ENCODE data around the gene ARMC5. TPM values are rescaled to one million over a fixed set of nuclear protein-coding genes. Genes with fewer than 3 reads are reported as not detected.

The ARMC5 gene
- total RNA-seq, 1 donor from 2014 or later, result 11.5 TPM

DNA sequence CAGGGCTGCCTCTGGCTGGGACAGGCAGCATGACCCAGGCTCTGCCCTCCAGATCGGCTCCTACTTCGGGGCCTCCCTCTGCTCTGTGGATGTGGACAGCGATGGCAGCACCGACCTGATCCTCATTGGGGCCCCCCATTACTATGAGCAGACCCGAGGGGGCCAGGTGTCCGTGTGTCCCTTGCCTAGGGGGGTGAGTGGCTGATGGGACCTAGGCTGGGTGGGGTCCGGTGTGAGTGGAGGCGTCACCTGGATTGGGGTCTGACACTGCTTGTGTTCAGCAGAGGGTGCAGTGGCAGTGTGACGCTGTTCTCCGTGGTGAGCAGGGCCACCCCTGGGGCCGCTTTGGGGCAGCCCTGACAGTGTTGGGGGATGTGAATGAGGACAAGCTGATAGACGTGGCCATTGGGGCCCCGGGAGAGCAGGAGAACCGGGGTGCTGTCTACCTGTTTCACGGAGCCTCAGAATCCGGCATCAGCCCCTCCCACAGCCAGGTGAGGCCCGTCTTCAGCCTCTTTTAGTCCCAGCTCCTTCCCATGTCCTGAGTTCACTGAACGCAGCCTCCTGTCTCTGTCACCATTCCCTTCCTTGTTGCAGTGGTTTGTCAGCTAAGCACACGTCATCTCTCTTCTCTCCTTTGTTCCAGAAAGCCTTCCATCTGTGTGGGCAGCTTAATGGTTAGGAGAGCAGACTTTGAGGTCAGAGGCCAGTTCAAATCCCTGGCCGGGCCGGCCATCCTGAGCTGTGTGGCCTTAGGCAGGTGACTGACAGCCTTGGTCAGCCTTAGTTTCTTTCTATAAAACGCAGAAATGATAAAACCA lies 48.1 kb upstream of the ARMC5 start:
- H3K9me3 ChIP-seq (ENCODE audit: insufficient read depth, low read depth, low read length), result no peaks in the 10 kb centered on the region
- no peaks in the 10 kb centered on the region for H3K4me1 Mint-ChIP-seq (ENCODE audit: low read depth, unreplicated experiment)
- no peak overlapping the region for H3K9ac ChIP-seq (ENCODE audit: low read length)
- no peak for FAIRE-seq
- no peak overlapping the region for H3K27ac Mint-ChIP-seq (ENCODE audit: unreplicated experiment)
- H3K27me3 ChIP-seq (ENCODE audit: insufficient read depth, low read length), result no peaks in the 10 kb centered on the region
- H4K20me1 ChIP-seq (ENCODE audit: insufficient read depth, low read length), result no peaks in the 10 kb centered on the region
- no peak for DNase-seq (ENCODE audit: low read depth)
- H3K4me3 Mint-ChIP-seq (ENCODE audit: unreplicated experiment), result no peak overlapping the region
- H3K4me2 ChIP-seq (ENCODE audit: low read length), result no peak overlapping the region
- H3K9me3 Mint-ChIP-seq (ENCODE audit: unreplicated experiment), result peaks cover 6% of the 10 kb centered on the region
- no peaks in the 10 kb centered on the region for H3K36me3 ChIP-seq (ENCODE audit: insufficient read depth, low read length)
- H3K27ac ChIP-seq (ENCODE audit: low read depth, low read length), result no peak overlapping the region
- H3K79me2 ChIP-seq (ENCODE audit: insufficient read depth, low read length), result no peaks in the 10 kb centered on the region
- H3K4me1 ChIP-seq (ENCODE audit: insufficient read depth, low read length), result no peaks in the 10 kb centered on the region
- H3K27me3 Mint-ChIP-seq (ENCODE audit: low read depth, unreplicated experiment), result peaks cover 72% of the 10 kb centered on the region
- TF ChIP-seq EZH2 (IDR thresholded peaks at IDR 0.05; ENCODE audit: insufficient read depth, low read length) (no peak), CTCF (IDR thresholded peaks at IDR 0.05; ENCODE audit: insufficient read depth, low read depth, low read length) (no peak)
- no peaks in the 10 kb centered on the region for H3K36me3 Mint-ChIP-seq (ENCODE audit: low read depth, unreplicated experiment)
- H3K4me3 ChIP-seq (ENCODE audit: insufficient read depth, low read depth, low read length), result no peak overlapping the region
- no peak overlapping the region for H2AFZ ChIP-seq (ENCODE audit: low read depth, low read length)

DNA sequence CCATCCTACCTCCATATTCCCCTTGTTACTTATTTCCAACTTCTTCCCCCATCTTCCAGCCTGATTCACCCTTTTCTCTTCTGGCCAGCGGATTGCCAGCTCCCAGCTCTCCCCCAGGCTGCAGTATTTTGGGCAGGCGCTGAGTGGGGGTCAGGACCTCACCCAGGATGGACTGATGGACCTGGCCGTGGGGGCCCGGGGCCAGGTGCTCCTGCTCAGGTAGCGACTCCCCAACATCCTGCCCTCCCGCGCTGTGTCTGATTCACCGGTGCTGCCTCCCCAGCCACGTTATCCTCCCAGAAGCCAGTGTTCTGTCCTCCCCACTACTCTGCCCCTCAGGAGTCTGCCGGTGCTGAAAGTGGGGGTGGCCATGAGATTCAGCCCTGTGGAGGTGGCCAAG lies 46.6 kb upstream of the ARMC5 start:
- no peaks in the 10 kb centered on the region for H3K27me3 ChIP-seq (ENCODE audit: insufficient read depth, low read length)
- H2AFZ ChIP-seq (ENCODE audit: low read depth, low read length), result no peak overlapping the region
- H3K79me2 ChIP-seq (ENCODE audit: insufficient read depth, low read length), result no peaks in the 10 kb centered on the region
- H3K27ac ChIP-seq (ENCODE audit: low read depth, low read length), result no peak overlapping the region
- no peaks in the 10 kb centered on the region for H4K20me1 ChIP-seq (ENCODE audit: insufficient read depth, low read length)
- Mint-ChIP-seq H3K4me3 (ENCODE audit: unreplicated experiment) (no peak overlapping the region), H3K4me1 (ENCODE audit: low read depth, unreplicated experiment) (no peaks in the 10 kb centered on the region), H3K36me3 (ENCODE audit: low read depth, unreplicated experiment) (no peaks in the 10 kb centered on the region), H3K9me3 (ENCODE audit: unreplicated experiment) (peaks cover 7% of the 10 kb centered on the region), H3K27ac (ENCODE audit: unreplicated experiment) (no peak overlapping the region), H3K27me3 (ENCODE audit: low read depth, unreplicated experiment) (peaks cover 65% of the 10 kb centered on the region)
- H3K4me3 ChIP-seq (ENCODE audit: insufficient read depth, low read depth, low read length), result no peak overlapping the region
- H3K36me3 ChIP-seq (ENCODE audit: insufficient read depth, low read length), result no peaks in the 10 kb centered on the region
- H3K9ac ChIP-seq (ENCODE audit: low read length), result no peak overlapping the region
- FAIRE-seq, result no peak
- H3K4me1 ChIP-seq (ENCODE audit: insufficient read depth, low read length), result no peaks in the 10 kb centered on the region
- TF ChIP-seq CTCF (IDR thresholded peaks at IDR 0.05; ENCODE audit: insufficient read depth, low read depth, low read length), result no peak
- no peak for TF ChIP-seq EZH2 (IDR thresholded peaks at IDR 0.05; ENCODE audit: insufficient read depth, low read length)
- no peak overlapping the region for H3K4me2 ChIP-seq (ENCODE audit: low read length)
- DNase-seq (ENCODE audit: low read depth), result no peak
- H3K9me3 ChIP-seq (ENCODE audit: insufficient read depth, low read depth, low read length), result no peaks in the 10 kb centered on the region

- Histone ChIP-seq H4K20me1 (ENCODE audit: insufficient read depth, low read length) (no peaks in the 10 kb centered on the region), H3K36me3 (ENCODE audit: insufficient read depth, low read length) (no peaks in the 10 kb centered on the region), H3K27ac (ENCODE audit: low read depth, low read length) (no peak overlapping the region), H3K27me3 (ENCODE audit: insufficient read depth, low read length) (no peaks in the 10 kb centered on the region), H3K79me2 (ENCODE audit: insufficient read depth, low read length) (no peaks in the 10 kb centered on the region), H3K9me3 (ENCODE audit: insufficient read depth, low read depth, low read length) (no peaks in the 10 kb centered on the region), H3K9ac (ENCODE audit: low read length) (no peak overlapping the region), H3K4me3 (ENCODE audit: insufficient read depth, low read depth, low read length) (no peak overlapping the region), H3K4me2 (ENCODE audit: low read length) (no peak overlapping the region), H2AFZ (ENCODE audit: low read depth, low read length) (no peak overlapping the region), H3K4me1 (ENCODE audit: insufficient read depth, low read length) (no peaks in the 10 kb centered on the region)
- TF ChIP-seq CTCF (IDR thresholded peaks at IDR 0.05; ENCODE audit: insufficient read depth, low read depth, low read length) (no peak), EZH2 (IDR thresholded peaks at IDR 0.05; ENCODE audit: insufficient read depth, low read length) (no peak)
- peaks cover 13% of the 10 kb centered on the region for H3K9me3 Mint-ChIP-seq (ENCODE audit: unreplicated experiment)
- peaks cover 64% of the 10 kb centered on the region for H3K27me3 Mint-ChIP-seq (ENCODE audit: low read depth, unreplicated experiment)
- DNase-seq (ENCODE audit: low read depth) (no peak), FAIRE-seq (no peak)
- no peak overlapping the region for H3K27ac Mint-ChIP-seq (ENCODE audit: unreplicated experiment)
- H3K4me1 Mint-ChIP-seq (ENCODE audit: low read depth, unreplicated experiment), result no peaks in the 10 kb centered on the region
- H3K4me3 Mint-ChIP-seq (ENCODE audit: unreplicated experiment), result no peak overlapping the region
- H3K36me3 Mint-ChIP-seq (ENCODE audit: low read depth, unreplicated experiment), result peaks cover 4% of the 10 kb centered on the region
Observed at GRCh38 chr16:31413381-31413780, 45.9 kb upstream of the ARMC5 start.
